Gastroesophageal sphincter (tissue), 3 donors: ENCODE measurements around the gene GPR151.

ENCODE experiments used
- CTCF ChIP-seq, 4 experiments: fragments of 200-600 bp in 2 of 4; fragments of 450-650 bp in 2 of 4; sonication (generic) in 1 of 4; IDR thresholded peaks; one replicate each; pipeline ENCODE4 v1.5.1; 2017 to 2019; ENCODE audit warnings: antibody characterized with exemption in 4 of 4, mild to moderate bottlenecking in 2 of 4, moderate library complexity in 2 of 4
- EP300 ChIP-seq: sonication (generic); formaldehyde crosslinking; IDR thresholded peaks from one replicate; pipeline ENCODE4 v1.6.1; 2017; ENCODE audit warnings: antibody characterized with exemption, mild to moderate bottlenecking
- POLR2A ChIP-seq, 2 donors: fragments of 450-650 bp; IDR thresholded peaks; one replicate each; pipeline ENCODE4 v1.6.1; 2017; ENCODE audit warnings: antibody characterized with exemption in 2 of 2, mild to moderate bottlenecking in 2 of 2, moderate library complexity in 1 of 2
- POLR2AphosphoS5 ChIP-seq: sonication (generic); formaldehyde crosslinking; IDR thresholded peaks from one replicate; pipeline ENCODE4 v1.6.1; 2017; ENCODE audit warnings: antibody characterized with exemption

GRCh38 chr5:146499680-146500079 is 16.3 kb downstream of the GPR151 start:
- TF ChIP-seq CTCF (IDR thresholded peaks at IDR 0.05) (no peak), POLR2AphosphoS5 (no peak), EP300 (no peak), POLR2A (IDR thresholded peaks at IDR 0.05) (no peak)
